HS-27A (cell line): Measurements from ENCODE around the gene RANGRF.

ENCODE experiments used
- DNase-seq: peaks from one replicate; pipeline ENCODE4 v3.0.0-alpha.2; 2012; ENCODE audit warnings: low read depth, missing footprints

The RANGRF gene

DNA sequence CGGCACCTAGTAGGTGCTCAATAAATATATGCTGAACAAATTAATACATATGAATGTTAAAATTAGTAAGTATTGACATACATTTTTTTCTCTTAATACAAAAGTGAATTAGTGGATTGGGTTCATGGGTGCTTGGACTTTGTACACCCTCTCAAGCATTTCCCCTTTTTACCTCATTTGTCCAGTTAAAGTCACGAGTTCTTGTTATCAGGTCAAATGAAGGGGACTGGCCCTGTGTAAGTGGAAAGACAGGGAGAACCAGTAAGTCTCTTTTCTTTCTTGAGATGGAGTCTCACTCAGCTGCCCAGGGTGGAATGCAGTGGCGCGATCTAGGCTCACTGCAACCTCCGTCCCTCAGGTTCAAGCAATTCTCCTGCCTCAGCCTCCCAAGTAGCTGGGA is 13.7 kb upstream of the RANGRF start:
- no peak for DNase-seq

DNA sequence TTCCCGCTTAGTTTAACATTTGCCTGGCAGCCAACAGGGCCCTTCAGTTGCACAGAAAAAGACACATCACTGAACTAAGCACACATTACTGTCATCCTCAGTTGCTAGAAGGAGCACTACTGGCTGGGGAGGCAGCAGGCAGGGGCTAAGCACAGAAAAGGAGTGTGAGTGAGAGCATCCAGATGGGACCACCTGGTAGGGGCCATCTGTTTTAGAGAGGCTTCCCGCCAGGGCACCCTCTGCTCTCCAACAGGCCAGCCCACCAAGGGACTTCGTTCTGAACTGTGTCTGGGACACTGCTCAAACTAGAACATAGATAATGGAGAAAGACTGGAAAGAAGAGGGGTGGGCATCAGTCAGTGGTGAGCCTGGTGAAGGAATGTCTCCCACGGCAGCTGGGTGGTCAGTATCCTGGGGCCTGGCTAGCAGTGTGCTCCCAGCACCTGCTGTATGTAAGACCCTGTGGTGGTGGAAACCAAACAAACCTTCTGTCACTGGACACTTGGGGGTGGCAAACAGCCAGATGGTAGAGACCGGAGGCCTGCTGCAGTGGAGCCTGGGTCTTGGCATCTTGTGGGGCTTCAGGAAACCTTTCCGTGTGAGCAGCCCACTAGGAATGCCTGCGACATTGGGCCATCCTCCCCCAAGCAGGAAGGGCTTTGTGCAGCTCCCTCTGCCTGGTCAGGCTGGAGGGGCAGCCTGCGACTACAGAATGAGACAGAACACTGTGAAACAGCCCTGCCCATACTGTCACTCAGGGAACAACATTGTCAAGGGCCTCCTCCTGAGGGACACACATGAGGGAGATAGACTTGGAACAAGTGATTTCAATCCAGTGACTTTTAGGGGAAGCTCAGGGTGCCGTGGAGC is 12.8 kb upstream of the RANGRF start:
- no peak for DNase-seq

DNA sequence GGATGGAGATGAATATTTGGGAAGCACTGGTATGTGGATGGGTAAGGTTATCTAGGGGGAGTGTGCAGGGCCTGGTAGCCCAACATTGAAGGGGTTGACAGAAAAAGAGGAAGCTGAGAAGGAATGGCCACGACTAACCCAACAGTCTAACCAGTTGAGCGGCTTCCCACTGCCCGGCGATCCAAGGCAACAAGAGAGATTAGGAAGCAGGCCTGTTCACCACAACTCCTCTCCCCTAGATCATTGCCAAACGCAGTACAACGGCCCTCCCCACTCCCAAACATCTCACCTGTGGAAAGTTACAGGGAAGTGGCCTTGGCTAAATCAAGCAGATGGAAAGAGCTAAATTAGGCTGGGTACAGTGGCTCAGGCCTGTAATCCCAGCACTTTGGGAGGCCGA is 11.2 kb upstream of the RANGRF start:
- no peak for DNase-seq

DNA sequence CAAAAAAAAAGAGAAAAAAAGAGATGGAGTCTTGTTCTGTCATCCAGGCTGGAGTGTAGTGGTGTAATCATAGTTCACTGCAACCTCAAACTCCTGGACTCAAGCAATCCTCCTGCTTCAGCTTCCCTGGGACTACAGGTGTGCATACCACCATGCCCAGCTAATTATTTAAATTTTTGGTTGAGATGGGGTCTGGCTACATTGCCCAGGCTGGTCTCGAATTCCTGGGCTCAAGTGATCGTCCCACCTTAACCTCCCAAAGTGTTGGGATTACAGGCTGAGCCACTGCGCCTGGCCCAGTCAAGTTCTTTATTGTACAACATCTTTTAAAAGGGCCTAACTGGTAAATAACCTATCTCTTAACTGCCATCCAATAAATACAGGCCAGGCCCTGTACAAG is 6.1 kb upstream of the RANGRF start:
- DNase-seq, result no peak

DNA sequence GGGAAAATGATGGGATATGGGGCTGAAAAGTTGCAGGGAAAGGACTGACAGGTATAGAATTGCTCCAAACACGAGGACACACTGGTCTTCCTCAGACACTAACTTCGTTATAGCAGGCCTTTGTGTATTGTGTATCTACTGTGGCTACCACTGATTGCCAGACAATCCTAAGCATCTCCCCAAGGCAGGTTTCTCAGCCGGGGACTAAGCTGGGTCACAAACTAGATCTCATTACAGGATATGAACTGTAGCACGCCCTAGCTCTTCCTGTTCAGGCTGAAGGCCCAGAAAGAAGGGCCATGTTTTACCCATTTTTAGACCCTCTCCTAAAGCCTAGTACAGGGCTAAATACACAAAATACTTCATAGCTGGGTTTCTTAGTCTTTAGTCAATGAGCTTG is 5.1 kb upstream of the RANGRF start:
- DNase-seq, result no peak

DNA sequence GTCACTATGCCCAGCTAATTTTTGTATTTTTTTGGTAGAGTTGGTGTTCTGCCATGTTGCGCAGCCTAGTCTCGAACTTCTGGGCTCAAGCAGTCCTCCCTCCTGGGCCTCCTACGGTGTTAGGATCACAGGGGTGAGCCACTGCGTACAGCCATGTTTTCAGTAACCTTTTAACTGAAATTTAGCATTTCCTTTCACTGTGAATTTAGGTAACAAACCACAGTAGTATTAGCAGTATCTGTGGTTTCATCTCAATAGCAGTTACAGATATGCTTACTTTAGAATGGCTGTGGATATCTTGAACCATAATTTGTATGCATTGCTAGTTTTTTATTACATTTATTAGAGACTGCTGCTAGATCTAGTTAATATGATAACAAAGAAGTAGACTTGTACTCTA is 4.3 kb upstream of the RANGRF start:
- DNase-seq, result no peak

DNA sequence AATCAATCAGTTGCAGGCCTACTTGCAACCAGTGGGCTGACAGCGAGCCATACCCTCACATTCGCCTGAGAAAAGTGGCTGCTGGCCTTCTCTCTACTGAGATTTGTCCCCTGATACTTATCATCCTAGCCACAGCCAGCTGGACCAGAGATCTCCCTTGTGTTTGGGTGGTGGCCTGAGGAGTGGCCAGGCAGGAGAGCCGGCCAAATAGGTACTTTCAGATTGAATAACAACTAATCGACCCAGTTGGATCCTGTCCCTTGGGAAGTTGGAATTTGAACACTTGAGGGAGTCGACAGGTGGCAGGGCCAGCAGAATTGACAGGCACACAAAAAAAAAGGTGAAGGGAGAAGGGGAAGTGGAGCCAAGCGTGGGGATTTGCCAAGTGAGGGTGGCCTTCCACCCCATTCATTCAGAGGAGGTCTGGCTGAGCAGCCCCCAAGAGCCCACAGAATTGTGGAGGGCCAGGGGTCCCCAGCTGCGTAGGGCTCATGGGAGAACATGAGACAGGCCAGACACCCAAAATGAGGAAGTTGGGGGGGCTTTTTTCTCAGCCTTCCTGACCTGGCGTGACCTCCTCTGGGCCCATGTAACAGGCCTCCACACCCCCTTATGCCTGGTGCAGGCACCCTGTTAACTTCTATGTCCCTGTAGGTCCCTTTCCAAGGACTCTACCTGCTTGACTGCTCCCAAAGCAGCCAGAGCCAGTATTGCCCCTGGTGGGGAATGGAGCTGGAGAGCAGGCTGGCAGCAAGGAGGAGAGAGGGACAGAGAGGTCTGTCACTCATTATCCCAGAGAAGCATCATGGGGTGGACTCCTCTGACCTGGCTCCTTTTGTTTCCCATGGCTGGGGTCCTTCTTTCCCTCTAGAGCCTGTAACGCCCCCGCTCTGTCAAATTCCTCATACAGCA is 2.9 kb upstream of the RANGRF start:
- no peak for DNase-seq

DNA sequence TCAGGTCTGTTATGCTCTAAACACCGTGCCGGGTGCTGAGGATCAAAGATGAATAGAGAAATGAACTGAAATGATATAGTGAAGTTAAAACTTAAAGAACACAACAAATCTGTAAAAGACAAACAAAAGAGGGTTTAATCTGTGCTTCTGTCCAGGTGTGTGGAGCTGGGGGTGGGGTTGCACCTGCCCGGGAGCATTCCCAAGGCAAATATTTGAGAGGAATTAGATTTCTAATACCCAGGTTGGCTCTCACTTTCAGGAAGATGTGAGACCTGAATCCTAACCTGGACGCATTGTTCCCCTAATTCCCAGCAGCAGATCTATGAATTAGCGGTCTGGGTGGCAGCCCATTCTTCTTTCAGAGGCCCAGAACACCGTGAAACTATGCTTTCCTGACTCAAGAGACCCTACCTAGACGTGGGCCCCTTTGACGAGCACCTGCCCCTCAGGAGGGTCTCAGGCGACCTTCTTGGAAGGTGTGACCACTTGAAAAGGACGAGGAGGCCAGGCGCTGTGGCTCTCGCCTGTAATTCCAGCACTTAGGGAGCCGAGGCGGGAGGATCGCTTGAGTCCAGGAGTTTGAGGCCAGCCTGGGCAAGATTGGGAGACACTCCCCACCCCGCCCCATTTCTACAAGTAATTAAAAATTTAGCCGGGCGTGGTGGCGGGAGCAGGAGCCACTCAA is 677 bp upstream of the RANGRF start:
- no peak for DNase-seq

DNA sequence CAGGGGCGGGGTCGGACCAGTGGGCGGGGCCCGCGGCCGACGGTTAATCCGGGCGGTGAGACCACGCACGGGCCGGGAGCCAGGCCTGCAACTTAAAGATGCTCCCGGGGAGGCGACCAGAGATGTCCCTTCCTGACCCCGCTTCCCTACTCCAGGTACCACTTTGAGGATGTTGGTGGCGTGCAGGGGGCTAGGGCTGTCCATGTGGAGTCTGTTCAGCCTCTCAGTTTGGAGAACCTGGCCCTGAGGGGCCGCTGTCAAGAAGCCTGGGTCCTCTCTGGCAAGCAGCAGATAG is 580 bp downstream of the RANGRF start:
- DNase-seq, result no peak

DNA sequence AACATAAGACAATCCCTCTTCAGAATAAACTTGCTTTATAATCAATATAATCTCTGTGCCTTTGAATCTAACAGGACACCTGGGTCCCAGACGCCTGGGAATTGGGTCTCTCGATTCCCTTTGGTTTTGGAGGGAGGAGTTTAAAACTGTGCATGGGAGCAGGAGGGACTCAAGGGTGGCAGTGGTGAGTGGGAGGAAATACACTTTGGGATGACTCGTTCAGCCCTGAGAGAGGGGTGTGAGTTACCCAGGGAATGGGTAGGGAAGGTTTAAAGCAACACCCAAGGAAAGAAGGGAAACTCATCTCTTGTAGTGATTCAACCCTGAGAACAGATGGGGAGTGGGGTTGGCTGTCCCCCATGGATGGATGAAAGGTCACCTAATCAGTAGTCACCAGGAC is 1.6 kb downstream of the RANGRF start:
- no peak for DNase-seq

DNA sequence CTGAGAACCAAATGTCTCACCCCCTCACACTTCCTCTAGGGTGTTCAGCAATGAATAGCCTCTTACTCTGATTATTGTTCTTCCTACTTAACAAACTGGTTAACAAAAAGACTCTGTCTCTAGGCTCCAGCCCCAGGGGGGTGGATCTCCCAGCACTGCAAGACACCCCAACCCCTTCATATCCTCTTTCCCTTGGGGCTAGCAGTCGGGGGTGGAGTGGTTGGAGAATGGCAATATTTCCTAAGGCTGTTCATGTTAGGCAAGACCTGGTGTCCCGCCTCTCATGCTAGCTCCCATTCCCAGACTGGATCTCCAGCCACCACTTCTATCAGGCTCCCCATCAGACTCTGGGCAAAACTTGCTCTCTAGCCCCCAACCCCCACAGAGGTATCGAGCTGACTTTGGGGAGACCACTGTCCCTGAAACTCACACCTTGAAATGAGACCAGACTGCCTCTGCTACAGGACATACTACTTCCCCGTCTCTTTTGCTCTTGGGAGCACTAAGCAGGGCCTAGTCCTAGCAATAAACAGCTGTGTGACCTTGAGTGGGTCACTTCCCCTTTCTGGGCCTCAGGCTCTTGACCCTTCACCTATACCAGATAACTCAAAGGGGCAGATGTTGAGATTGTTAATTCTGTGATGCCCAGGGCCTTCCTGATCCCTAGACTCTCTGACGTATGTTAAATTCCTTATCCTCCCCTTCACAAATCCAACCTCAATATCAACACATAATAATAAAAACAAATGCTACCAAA is 4.3 kb downstream of the RANGRF start:
- DNase-seq, result no peak

DNA sequence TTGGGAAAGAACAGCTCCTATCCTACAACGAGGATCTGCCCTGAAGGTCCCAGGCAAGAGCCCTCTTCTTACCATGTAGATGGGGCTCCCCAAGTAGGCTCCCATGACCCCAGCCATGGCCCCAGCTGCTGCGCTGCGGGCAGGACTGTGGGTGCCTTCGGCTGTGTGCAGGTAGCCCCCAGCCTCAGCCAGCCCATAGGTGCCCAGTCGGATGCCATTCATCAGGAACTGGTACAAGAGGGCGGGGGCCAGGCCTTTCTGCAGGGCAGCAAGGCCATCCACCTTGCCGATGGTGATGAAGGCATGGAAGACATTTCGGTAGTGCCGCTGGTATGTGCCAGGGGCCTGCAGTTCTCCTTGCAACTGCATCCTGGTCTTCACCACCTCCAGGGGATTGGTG is 5.9 kb downstream of the RANGRF start:
- no peak for DNase-seq

DNA sequence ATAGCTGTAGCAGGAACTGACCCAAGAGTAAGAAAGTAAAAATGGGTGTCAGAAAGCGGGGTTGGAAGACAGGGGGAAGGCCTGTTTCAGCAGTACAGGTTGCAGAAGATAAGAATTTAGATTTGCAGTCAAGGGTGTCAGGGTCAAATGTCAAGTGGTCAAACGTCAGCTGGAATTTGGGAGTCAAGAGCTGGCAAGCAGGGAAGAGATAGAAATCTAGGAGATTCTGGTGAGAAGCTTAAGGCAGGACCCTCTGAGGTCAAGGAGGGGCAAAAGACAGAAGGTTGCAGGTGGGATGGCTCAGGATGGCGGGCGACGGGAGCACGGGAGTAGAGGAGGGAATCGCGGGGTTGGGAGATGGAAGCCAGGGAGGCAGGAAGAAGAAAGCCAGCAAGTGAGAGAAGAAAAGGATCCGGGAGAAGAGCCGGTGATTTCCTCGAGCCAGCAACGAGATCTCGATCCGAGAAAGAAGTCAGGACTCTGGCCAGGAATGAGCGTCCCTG is 6.4 kb downstream of the RANGRF start:
- DNase-seq, result no peak

DNA sequence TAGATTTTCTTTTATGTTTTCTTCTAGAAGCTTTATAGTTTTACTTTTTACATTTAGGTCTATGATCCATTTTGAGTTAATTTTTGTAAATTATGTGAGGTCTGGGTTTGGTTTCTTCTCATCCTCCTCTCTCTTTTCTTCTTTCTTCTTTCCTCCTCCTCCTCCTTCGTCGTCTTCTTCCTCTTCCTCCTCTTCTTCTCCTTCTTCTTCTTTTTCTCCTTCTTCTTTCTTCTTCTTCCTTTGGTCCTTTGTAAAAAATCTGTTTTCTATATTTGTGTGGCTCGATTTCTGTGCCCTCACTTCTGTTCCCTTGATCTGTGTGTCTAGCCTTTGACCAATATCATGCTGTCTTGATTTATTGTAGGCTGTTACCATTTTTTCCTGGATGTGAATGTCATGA is 11.8 kb downstream of the RANGRF start:
- DNase-seq, result no peak

DNA sequence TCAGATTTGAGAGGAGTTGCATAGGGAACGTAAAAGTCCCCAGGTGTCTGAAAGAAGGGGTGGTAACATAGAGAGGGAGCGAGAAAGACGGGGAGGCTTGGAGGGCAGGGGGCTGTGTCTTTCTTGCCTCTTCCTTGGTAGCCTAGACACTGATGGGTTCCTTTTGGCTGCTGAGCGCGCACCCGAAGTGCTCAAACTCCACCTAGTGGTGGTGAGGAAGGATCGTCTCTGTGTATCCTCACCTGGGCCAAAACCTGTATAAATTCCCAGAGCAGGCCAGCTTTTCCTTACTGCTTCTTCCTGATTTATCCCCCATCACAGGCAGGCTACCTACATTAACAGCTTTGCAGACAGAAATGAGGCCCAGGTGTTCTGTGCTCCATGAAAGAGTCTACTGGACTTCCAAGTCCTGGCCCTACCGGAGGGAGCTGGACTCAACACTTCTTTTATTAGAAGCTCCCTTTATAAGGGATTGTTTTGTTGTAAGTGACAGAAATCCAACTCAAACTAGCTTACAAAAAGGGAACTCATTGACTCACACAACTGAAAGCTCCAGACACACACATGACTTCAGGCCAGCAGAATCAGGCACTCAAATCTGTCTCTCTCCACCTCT is 12.3 kb downstream of the RANGRF start:
- no peak for DNase-seq

DNA sequence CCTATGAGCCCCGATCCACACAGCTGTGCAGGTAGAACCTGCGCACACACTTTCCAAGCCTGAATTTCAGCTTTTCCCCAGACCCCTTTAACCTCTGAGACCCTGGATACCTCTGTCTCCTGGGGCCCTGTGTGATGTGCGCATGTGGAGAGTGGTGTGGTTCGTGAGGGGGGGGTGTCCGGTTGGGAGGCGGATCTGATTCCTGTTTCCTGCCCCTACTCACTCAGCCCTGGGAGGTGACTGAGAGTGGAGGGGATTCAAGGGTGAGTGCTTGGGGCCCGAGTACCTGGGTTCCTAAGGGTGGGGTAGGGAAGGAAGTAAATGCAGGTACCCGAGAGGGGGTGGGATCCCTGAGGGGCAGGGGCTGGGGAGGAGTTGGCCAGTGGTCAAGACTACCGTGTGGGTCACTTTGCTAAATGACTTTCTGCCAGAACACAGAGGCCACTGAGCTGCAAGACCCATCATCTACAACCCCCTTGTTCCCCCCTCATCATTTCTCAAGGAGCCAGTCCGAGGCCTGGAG is 22.2 kb downstream of the RANGRF start:
- no peak for DNase-seq

DNA sequence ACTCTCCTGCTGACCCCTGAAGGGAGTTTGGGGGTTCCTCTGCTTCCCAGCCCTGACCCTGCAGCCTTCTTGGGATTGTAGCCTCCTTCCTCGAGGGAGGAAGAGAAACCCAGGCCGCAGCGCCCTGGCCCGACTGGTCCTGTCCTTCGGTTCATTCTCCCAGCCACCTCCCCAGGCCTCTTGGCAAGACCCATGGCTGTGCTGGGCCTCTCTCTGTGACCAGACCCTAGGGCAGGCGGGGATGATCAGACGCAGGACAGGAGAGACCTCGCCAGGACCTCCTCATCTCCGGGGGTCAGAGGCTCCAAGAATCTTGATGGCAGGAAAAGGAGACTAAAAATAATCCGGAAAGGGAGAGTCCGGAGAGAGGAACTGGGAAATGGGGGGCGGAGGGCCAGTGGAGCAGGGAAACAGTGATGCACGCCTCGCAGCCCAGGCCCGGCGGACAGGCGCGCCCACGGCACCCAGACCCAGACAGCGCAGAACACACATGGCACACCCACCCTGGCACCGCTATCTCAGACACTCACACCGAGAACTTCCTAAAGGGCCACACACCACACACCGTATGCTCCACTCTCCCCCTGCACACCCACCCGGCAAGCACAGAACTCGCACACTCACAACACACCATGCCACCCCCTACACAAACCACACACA is 22.8 kb downstream of the RANGRF start:
- DNase-seq, result no peak

DNA sequence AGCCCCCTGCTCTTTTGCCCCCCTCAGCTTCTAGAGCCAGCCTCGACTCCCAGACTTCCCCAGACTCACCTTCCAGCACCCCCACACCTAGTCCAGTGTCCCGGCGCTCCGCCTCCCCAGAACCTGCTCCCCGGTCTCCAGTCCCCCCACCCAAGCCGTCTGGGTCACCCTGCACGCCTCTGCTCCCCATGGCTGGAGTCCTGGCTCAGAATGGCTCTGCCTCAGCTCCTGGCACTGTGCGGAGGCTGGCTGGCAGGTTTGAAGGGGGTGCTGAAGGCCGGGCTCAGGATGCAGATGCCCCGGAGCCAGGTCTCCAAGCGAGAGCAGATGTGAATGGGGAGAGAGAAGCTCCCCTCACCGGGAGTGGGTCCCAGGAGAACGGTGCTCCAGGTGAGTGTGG is 23.8 kb downstream of the RANGRF start:
- no peak for DNase-seq

DNA sequence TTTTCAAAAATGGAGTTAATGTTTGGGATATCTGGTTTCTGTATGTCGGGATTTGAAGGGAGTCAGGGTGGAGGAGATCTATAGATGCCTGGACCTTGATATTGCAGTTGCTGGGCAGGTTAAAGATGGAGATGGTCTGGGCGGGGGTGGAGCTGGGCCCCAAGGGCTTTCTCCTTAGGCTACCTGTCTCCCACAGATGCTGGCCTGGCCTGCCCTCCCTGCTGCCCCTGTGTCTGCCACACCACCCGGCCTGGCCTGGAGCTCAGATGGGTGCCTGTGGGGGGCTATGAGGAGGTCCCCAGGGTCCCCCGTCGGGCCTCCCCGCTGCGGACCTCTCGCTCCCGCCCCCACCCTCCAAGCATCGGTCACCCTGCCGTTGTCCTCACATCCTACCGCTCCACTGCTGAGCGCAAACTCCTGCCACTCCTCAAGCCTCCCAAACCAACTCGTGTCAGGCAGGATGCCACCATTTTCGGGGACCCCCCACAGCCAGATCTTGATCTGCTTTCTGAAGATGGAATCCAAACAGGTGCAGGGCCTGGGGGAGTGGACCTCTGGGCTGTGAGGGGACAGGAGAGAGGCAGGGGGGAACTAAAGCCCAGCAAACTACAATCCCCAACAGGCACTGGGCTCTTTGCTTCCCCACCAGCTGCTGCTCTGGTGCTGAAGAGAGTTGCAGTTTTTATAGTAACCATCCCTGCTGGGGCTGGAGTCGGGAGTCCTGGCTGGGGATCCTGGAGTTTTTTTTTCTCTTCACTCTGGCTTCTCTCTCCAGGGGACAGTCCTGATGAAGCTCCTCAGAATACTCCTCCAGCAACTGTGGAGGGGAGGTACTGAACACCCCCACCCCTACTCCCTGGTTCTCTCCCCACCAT is 24.5 kb downstream of the RANGRF start:
- DNase-seq, result no peak
